Measurements from ENCODE around the gene TRIM32.

GRCh38 chr9:116718111-116718510 is 31.0 kb downstream of the TRIM32 start:
- TF ChIP-seq EZH2 (IDR thresholded peaks at IDR 0.05; ENCODE audit: borderline replicate concordance, low read length) = no peak
- TF ChIP-seq, protein P1, sequence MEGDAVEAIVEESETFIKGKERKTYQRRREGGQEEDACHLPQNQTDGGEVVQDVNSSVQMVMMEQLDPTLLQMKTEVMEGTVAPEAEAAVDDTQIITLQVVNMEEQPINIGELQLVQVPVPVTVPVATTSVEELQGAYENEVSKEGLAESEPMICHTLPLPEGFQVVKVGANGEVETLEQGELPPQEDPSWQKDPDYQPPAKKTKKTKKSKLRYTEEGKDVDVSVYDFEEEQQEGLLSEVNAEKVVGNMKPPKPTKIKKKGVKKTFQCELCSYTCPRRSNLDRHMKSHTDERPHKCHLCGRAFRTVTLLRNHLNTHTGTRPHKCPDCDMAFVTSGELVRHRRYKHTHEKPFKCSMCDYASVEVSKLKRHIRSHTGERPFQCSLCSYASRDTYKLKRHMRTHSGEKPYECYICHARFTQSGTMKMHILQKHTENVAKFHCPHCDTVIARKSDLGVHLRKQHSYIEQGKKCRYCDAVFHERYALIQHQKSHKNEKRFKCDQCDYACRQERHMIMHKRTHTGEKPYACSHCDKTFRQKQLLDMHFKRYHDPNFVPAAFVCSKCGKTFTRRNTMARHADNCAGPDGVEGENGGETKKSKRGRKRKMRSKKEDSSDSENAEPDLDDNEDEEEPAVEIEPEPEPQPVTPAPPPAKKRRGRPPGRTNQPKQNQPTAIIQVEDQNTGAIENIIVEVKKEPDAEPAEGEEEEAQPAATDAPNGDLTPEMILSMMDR (IDR thresholded peaks at IDR 0.05; ENCODE audit: low read length) = no peak

Data from OCI-LY1 (cell line).